Chondrocyte (in vitro differentiated cells): ENCODE results near the gene NAPSA. TPM values are rescaled to one million over a fixed set of nuclear protein-coding genes. Genes with fewer than 3 reads are reported as not detected.

ENCODE experiments used
- DNase-seq: peaks from one replicate; pipeline ENCODE4 v3.0.0; 2021; ENCODE audit warnings: mixed read lengths, low spot score
- H3K27ac Mint-ChIP-seq: one replicate; pipeline ENCODE4 v1.8.0; 2021; ENCODE audit warnings: mild to moderate bottlenecking, moderate library complexity, mixed read lengths; ENCODE audit not compliant: unreplicated experiment
- H3K27me3 Mint-ChIP-seq: 2 replicates; pipeline ENCODE4 v1.8.0; 2021; ENCODE audit warnings: low read depth, mixed read lengths
- H3K36me3 Mint-ChIP-seq: 2 replicates; pipeline ENCODE4 v1.8.0; 2021; ENCODE audit warnings: low read depth, mixed read lengths
- H3K4me1 Mint-ChIP-seq: 2 replicates; pipeline ENCODE4 v1.8.0; 2021; ENCODE audit warnings: low read depth, mild to moderate bottlenecking, mixed read lengths
- H3K4me3 Mint-ChIP-seq: one replicate; pipeline ENCODE4 v1.8.0; 2021; ENCODE audit warnings: mild to moderate bottlenecking, moderate library complexity, mixed read lengths; ENCODE audit not compliant: unreplicated experiment
- H3K9me3 Mint-ChIP-seq: 2 replicates; pipeline ENCODE4 v1.8.0; 2021; ENCODE audit warnings: low read depth, mixed read lengths
- CTCF ChIP-seq: fragments of 200-600 bp; sonication (generic); IDR thresholded peaks from 2 replicates; pipeline ENCODE4 v1.5.0; 2021; ENCODE audit warnings: antibody characterized with exemption, mild to moderate bottlenecking, moderate library complexity
- total RNA-seq: library from RNA; stranded (reverse); gene quantifications from 3 replicates; pipeline ENCODE4 v1.2.1, GENCODE V29; 2021

Gene NAPSA
- total RNA-seq, 1 donor from 2014 or later, result 0.55 TPM

DNA sequence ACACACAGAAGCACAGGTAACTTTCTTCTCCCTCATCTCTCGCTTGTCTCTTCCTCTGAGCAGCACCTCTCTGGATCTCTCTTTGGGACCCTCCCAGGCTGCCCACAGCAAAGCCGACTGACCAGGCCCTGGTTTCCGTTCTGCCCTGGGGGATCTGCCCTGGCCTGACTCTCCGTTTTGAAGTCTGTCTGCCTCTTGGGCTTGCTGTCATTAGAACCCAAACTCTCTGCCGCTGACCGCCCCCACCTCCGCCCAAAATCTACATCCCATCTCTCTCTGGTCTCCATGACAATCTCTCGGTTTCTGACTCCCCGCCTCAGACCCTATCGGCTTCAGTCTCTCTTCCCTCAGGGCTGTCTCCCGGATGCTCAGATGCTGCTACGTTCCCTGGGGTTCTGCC is 43.2 kb downstream of the NAPSA start:
- no peak for TF ChIP-seq CTCF
- H3K4me1 Mint-ChIP-seq, result peaks cover 10% of the 10 kb centered on the region
- DNase-seq, result peak; percentile 49
- no peaks in the 10 kb centered on the region for H3K9me3 Mint-ChIP-seq
- H3K27me3 Mint-ChIP-seq, result peaks cover 14% of the 10 kb centered on the region
- H3K36me3 Mint-ChIP-seq, result peaks cover 8% of the 10 kb centered on the region
- no peak overlapping the region for H3K4me3 Mint-ChIP-seq
- no peak overlapping the region for H3K27ac Mint-ChIP-seq

GRCh38 chr19:50321831-50322230 is 43.6 kb downstream of the NAPSA start:
- TF ChIP-seq CTCF, result no peak
- Mint-ChIP-seq H3K4me1 (peaks cover 6% of the 10 kb centered on the region), H3K4me3 (no peak overlapping the region), H3K36me3 (peaks cover 8% of the 10 kb centered on the region), H3K27ac (no peak overlapping the region), H3K27me3 (peaks cover 10% of the 10 kb centered on the region), H3K9me3 (no peaks in the 10 kb centered on the region)
- peak; percentile 51 for DNase-seq

- Mint-ChIP-seq H3K4me3 (no peak overlapping the region), H3K27ac (no peak overlapping the region), H3K36me3 (peaks cover 8% of the 10 kb centered on the region), H3K4me1 (peaks cover 5% of the 10 kb centered on the region), H3K9me3 (no peaks in the 10 kb centered on the region), H3K27me3 (peaks cover 18% of the 10 kb centered on the region)
- TF ChIP-seq CTCF, result no peak
- DNase-seq, result peak; percentile 87
Measured at GRCh38 chr19:50320596-50320995, 44.8 kb downstream of the NAPSA start.

DNA sequence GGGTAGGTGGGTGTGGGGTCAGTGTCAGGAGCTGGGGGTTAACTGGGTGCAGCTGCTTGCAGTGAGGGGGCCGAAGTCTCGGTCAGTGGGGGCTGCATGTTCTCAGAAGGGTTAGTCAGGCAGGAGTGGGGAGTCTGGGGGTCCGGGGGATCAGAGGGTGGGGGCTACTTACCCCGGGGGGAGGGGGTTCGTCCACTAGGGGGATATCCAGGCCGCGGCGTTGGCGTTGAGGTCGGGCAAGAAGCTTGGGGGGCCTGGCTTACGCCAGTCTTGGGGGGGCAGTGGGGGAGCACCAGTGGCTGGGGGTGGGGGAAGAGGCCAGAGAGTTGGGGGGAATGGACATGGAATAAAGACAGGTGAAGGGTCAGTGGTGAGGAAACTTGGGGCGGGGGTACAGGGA is 45.4 kb downstream of the NAPSA start:
- Mint-ChIP-seq H3K36me3 (peaks cover 8% of the 10 kb centered on the region), H3K27me3 (peaks cover 19% of the 10 kb centered on the region), H3K27ac (no peak overlapping the region), H3K4me1 (peaks cover 6% of the 10 kb centered on the region), H3K4me3 (no peak overlapping the region), H3K9me3 (no peaks in the 10 kb centered on the region)
- no peak for TF ChIP-seq CTCF
- peak; percentile 53 for DNase-seq

- Mint-ChIP-seq H3K36me3 (peaks cover 8% of the 10 kb centered on the region), H3K27me3 (peaks cover 26% of the 10 kb centered on the region), H3K4me3 (no peak overlapping the region), H3K27ac (no peak overlapping the region), H3K9me3 (no peaks in the 10 kb centered on the region), H3K4me1 (peaks cover 12% of the 10 kb centered on the region)
- TF ChIP-seq CTCF, result no peak
- DNase-seq, result peak; percentile 70
Measured at GRCh38 chr19:50319156-50319555, 46.3 kb downstream of the NAPSA start.
